Urothelium cell line (cell line): ENCODE results near the gene BRD4.
"Not testable (repeated sequence)": the region's sequence is repeated elsewhere in the genome, so short reads cannot be mapped to it uniquely, and the experiment has no call there.

ENCODE experiments used
- DNase-seq: peaks from one replicate; pipeline ENCODE4 v3.0.0; 2011; ENCODE audit warnings: low spot score, mixed read lengths
- FAIRE-seq: peaks from 2 replicates; lab custom pipeline; 2011; peaks lifted over from hg19 to GRCh38; lab: Jason Lieb, UNC

BRD4 gene

GRCh38 chr19:15363048-15363447 is 30.7 kb upstream of the BRD4 start:
- FAIRE-seq, DNase-seq: not testable (repeated sequence)

- not testable (repeated sequence) for DNase-seq, FAIRE-seq
These were observed 27.7 kb upstream of the BRD4 start for GRCh38 chr19:15360015-15360414.

GRCh38 chr19:15358918-15359317 is 26.6 kb upstream of the BRD4 start:
- DNase-seq (no peak), FAIRE-seq (no peak)

- FAIRE-seq (no peak), DNase-seq (no peak)
These were observed 25.6 kb upstream of the BRD4 start for GRCh38 chr19:15357906-15358305.

GRCh38 chr19:15354566-15355296 is 22.4 kb upstream of the BRD4 start:
- FAIRE-seq (no peak), DNase-seq (no peak)

- DNase-seq (no peak), FAIRE-seq (no peak)
These were observed 21.6 kb upstream of the BRD4 start for GRCh38 chr19:15353908-15354307.

- not testable (repeated sequence) for FAIRE-seq, DNase-seq
These were observed 20.2 kb upstream of the BRD4 start for GRCh38 chr19:15352535-15352934.

- FAIRE-seq, DNase-seq: not testable (repeated sequence)
These were observed 9.0 kb upstream of the BRD4 start for GRCh38 chr19:15341328-15341727.

GRCh38 chr19:15340086-15340485 is 7.7 kb upstream of the BRD4 start:
- FAIRE-seq: no peak
- DNase-seq: no peak

GRCh38 chr19:15337202-15337601 is 4.9 kb upstream of the BRD4 start:
- no peak for DNase-seq
- no peak for FAIRE-seq

- FAIRE-seq, DNase-seq: not testable (repeated sequence)
These were observed 3.7 kb upstream of the BRD4 start for GRCh38 chr19:15335992-15336391.

- DNase-seq: peak; percentile 67
- no peak for FAIRE-seq
These were observed 674 bp downstream of the BRD4 start for GRCh38 chr19:15331419-15332310.

- FAIRE-seq: no peak
These were observed 1.4 kb downstream of the BRD4 start for GRCh38 chr19:15330801-15331418.

GRCh38 chr19:15328312-15328711 is 4.0 kb downstream of the BRD4 start:
- no peak for DNase-seq
- no peak for FAIRE-seq

More at GRCh38 chr19:15330801-15331418, 1.4 kb downstream of the BRD4 start:
- no peak for DNase-seq

GRCh38 chr19:15324791-15325519 is 7.4 kb downstream of the BRD4 start:
- no peak for DNase-seq
- FAIRE-seq: no peak

- FAIRE-seq (no peak), DNase-seq (no peak)
These were observed 8.7 kb downstream of the BRD4 start for GRCh38 chr19:15323496-15324235.

GRCh38 chr19:15321739-15322138 is 10.6 kb downstream of the BRD4 start:
- DNase-seq: no peak
- FAIRE-seq: no peak

- FAIRE-seq: no peak
These were observed 12.2 kb downstream of the BRD4 start for GRCh38 chr19:15320116-15320515.

GRCh38 chr19:15318241-15318691 is 14.1 kb downstream of the BRD4 start:
- no peak for DNase-seq
- FAIRE-seq: no peak

More at GRCh38 chr19:15320116-15320515, 12.2 kb downstream of the BRD4 start:
- no peak for DNase-seq
